OCI-LY7 (cell line): ENCODE results near the gene MED15. TPM values are rescaled to one million over a fixed set of nuclear protein-coding genes. Genes with fewer than 3 reads are reported as not detected.
A peak's percentile ranks its signal among the peaks of the same experiment; 100 is the strongest.

ENCODE experiments used
- BruUV-seq: library from RNA; stranded (reverse); fragments of 400-500 nt; replicated peaks from 2 replicates; lab custom pipeline; 2021; lab: Mats Ljungman, UMichigan
- CTCF ChIA-PET: fragments of 300-600 bp; sonication (Branson Sonifier 250); formaldehyde crosslinking; loops from one replicate; lab custom pipeline; 2022; ENCODE audit warnings: antibody characterized with exemption; ENCODE audit not compliant: unreplicated experiment; lab: Charles Lee
- POLR2A ChIA-PET: fragments of 300-600 bp; sonication (Branson Sonifier 250); formaldehyde crosslinking; loops from one replicate; lab custom pipeline; 2022; ENCODE audit warnings: antibody characterized with exemption; lab: Charles Lee
- DNase-seq: peaks from one replicate; pipeline ENCODE4 v3.0.0-alpha.2; 2015; ENCODE audit warnings: low spot score
- H2AFZ ChIP-seq: fragments of 200-600 bp; sonication (generic), shearing (Covaris generic); 2 replicates; pipeline ENCODE4 v1.6.1; 2014; ENCODE audit warnings: mild to moderate bottlenecking, antibody characterized with exemption, low read length, moderate library complexity
- H3K27ac ChIP-seq: fragments of 200-600 bp; sonication (generic); 2 replicates; pipeline ENCODE4 v1.5.1; 2014; ENCODE audit warnings: mixed run types, low read depth, mild to moderate bottlenecking, moderate library complexity, low read length, inconsistent platforms; ENCODE audit not compliant: poor library complexity, severe bottlenecking
- H3K36me3 ChIP-seq: fragments of 200-600 bp; sonication (generic); 2 replicates; pipeline ENCODE4 v1.6.1; 2014; ENCODE audit warnings: mild to moderate bottlenecking, antibody characterized with exemption, low read length, moderate library complexity, mixed read lengths; ENCODE audit not compliant: insufficient read depth
- H3K4me1 ChIP-seq: fragments of 200-600 bp; sonication (generic); 2 replicates; pipeline ENCODE4 v1.5.1; 2014; ENCODE audit warnings: mild to moderate bottlenecking, low read length; ENCODE audit not compliant: insufficient read depth, poor library complexity, severe bottlenecking
- H3K4me2 ChIP-seq: fragments of 200-600 bp; sonication (generic); 2 replicates; pipeline ENCODE4 v1.6.1; 2014; ENCODE audit warnings: mild to moderate bottlenecking, low read length
- H3K4me3 ChIP-seq: fragments of 200-600 bp; sonication (generic); 2 replicates; pipeline ENCODE4 v1.5.1; 2014; ENCODE audit warnings: mild to moderate bottlenecking, low read depth, low read length; ENCODE audit not compliant: poor library complexity, severe bottlenecking
- H3K79me2 ChIP-seq: fragments of 200-600 bp; sonication (generic); 2 replicates; pipeline ENCODE4 v1.6.1; 2016; ENCODE audit warnings: low read depth, mild to moderate bottlenecking, low read length, moderate library complexity, mixed read lengths; ENCODE audit not compliant: insufficient read depth
- H3K9me2 ChIP-seq: fragments of 200-600 bp; sonication (generic); 2 replicates; pipeline ENCODE4 v1.6.1; 2016; ENCODE audit warnings: mild to moderate bottlenecking, low read length, mixed read lengths; ENCODE audit not compliant: insufficient read depth
- H3K9me3 ChIP-seq: fragments of 200-600 bp; sonication (generic); 2 replicates; pipeline ENCODE4 v1.6.1; 2014; ENCODE audit warnings: mild to moderate bottlenecking, mixed run types, low read length, mixed read lengths
- H4K20me1 ChIP-seq: fragments of 200-600 bp; sonication (generic); 2 replicates; pipeline ENCODE4 v1.6.1; 2014; ENCODE audit warnings: mild to moderate bottlenecking, antibody characterized with exemption, low read length, moderate library complexity, mixed read lengths; ENCODE audit not compliant: insufficient read depth
- EZH2phosphoT487 ChIP-seq: fragments of 200-600 bp; sonication (generic); IDR thresholded peaks from 2 replicates; pipeline ENCODE4 v1.6.1; 2018; ENCODE audit warnings: low read depth, borderline replicate concordance, mild to moderate bottlenecking, mixed run types, antibody characterized with exemption, low read length, moderate library complexity, mixed read lengths
- intact Hi-C: fragments of 100-400 bp; cut with micrococcal nuclease; formaldehyde crosslinking; loops from one replicate; pipeline ENCODE4 v1.10.0; 2022; ENCODE audit not compliant: unreplicated experiment
- total RNA-seq, 2 experiments: library from RNA; depleted of rRNA in 1 of 2; stranded (reverse); fragments of >200 nt in 1 of 2; shearing (Covaris generic) in 1 of 2; gene quantifications; 2 replicates each; pipeline ENCODE4 v1.2.3, GENCODE V29; 2014 to 2022
- TF ChIP-seq, protein P1 (sequence below): fragments of 200-600 bp; sonication (generic); conservative IDR thresholded peaks from 2 replicates; pipeline ENCODE4 v1.5.1; 2014; ENCODE audit warnings: mild to moderate bottlenecking, antibody characterized with exemption, low read length, moderate library complexity, mixed read lengths

The MED15 gene
- total RNA-seq, 2 experiments from 2014 or later = 28.7 to 79.2 TPM

- no peaks in the 10 kb centered on the region for H3K9me3 ChIP-seq
- H3K79me2 ChIP-seq = peaks cover 44% of the 10 kb centered on the region
- peak overlapping the region; percentile 7; the same call in 1 of the 2 replicates for H3K4me2 ChIP-seq
- POLR2A ChIA-PET = interaction anchor here (0.6 to 1.2 kb wide), 2 partner anchors 17 to 23 kb away, joined by 3 read pairs; no protein-coding TSS in a partner anchor
- peaks cover 68% of the 10 kb centered on the region for H3K36me3 ChIP-seq
- peak overlapping the region; percentile 21 for H3K27ac ChIP-seq
- DNase-seq = no peak
- CTCF ChIA-PET = no interaction called here
- H4K20me1 ChIP-seq = no peaks in the 10 kb centered on the region
- no peak overlapping the region for H2AFZ ChIP-seq
- intact Hi-C loops = no loop called here
- TF ChIP-seq, protein P1, sequence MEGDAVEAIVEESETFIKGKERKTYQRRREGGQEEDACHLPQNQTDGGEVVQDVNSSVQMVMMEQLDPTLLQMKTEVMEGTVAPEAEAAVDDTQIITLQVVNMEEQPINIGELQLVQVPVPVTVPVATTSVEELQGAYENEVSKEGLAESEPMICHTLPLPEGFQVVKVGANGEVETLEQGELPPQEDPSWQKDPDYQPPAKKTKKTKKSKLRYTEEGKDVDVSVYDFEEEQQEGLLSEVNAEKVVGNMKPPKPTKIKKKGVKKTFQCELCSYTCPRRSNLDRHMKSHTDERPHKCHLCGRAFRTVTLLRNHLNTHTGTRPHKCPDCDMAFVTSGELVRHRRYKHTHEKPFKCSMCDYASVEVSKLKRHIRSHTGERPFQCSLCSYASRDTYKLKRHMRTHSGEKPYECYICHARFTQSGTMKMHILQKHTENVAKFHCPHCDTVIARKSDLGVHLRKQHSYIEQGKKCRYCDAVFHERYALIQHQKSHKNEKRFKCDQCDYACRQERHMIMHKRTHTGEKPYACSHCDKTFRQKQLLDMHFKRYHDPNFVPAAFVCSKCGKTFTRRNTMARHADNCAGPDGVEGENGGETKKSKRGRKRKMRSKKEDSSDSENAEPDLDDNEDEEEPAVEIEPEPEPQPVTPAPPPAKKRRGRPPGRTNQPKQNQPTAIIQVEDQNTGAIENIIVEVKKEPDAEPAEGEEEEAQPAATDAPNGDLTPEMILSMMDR = no peak
- no peak for TF ChIP-seq EZH2phosphoT487
- no TSS peak for BruUV-seq
- peaks cover 17% of the 10 kb centered on the region for H3K4me1 ChIP-seq
- no peak overlapping the region for H3K4me3 ChIP-seq
- no peaks in the 10 kb centered on the region for H3K9me2 ChIP-seq
Measured at GRCh38 chr22:20523086-20523983, 15.9 kb downstream of the MED15 start.

GRCh38 chr22:20524004-20524481, 16.6 kb downstream of the MED15 start:
- TF ChIP-seq EZH2phosphoT487 = no peak
- TF ChIP-seq, protein P1 = no peak
- H3K9me2 ChIP-seq = no peaks in the 10 kb centered on the region
- no TSS peak for BruUV-seq
- intact Hi-C loops = no loop called here
- peak overlapping the region; percentile 7; the same call in 1 of the 2 replicates for H3K4me2 ChIP-seq
- peaks cover 17% of the 10 kb centered on the region for H3K4me1 ChIP-seq
- peak overlapping the region; percentile 21 for H3K27ac ChIP-seq
- peaks cover 44% of the 10 kb centered on the region for H3K79me2 ChIP-seq
- no peaks in the 10 kb centered on the region for H4K20me1 ChIP-seq
- no peak overlapping the region for H2AFZ ChIP-seq
- H3K36me3 ChIP-seq = peaks cover 68% of the 10 kb centered on the region
- POLR2A ChIA-PET = interaction anchor here (0.6 to 1.2 kb wide), 2 partner anchors 16 to 24 kb away, joined by 3 read pairs; no protein-coding TSS in a partner anchor
- DNase-seq = peak; percentile 8
- no peaks in the 10 kb centered on the region for H3K9me3 ChIP-seq
- CTCF ChIA-PET = no interaction called here
- H3K4me3 ChIP-seq = no peak overlapping the region
